Caco-2 (cell line): Measurements from ENCODE around the gene LRMDA. TPM values are rescaled to one million over a fixed set of nuclear protein-coding genes. Genes with fewer than 3 reads are reported as not detected.

Experiments used
- BruUV-seq: library from RNA; stranded (reverse); fragments of 400-500 nt; replicated peaks from 2 replicates; lab custom pipeline; 2021; lab: Mats Ljungman, UMichigan
- CTCF ChIA-PET: fragments of 300-600 bp; sonication (Branson Sonifier 250); formaldehyde crosslinking; loops from one replicate; lab custom pipeline; 2022; ENCODE audit warnings: antibody characterized with exemption; lab: Charles Lee
- POLR2A ChIA-PET: fragments of 300-600 bp; sonication (Branson Sonifier 250); formaldehyde crosslinking; loops from one replicate; lab custom pipeline; 2022; ENCODE audit warnings: antibody characterized with exemption; lab: Charles Lee
- DNase-seq, 2 experiments: peaks; one replicate each; pipeline versions ENCODE4 v3.0.0 to v3.0.0-alpha.2; 2020 to 2022
- H3K27me3 ChIP-seq: replicated peaks from 2 replicates; pipeline ENCODE4 v1.6.0; 2011; ENCODE audit warnings: low read length; ENCODE audit not compliant: control insufficient read depth, insufficient read depth
- H3K36me3 ChIP-seq: 2 replicates; pipeline ENCODE4 v1.5.1; 2011; ENCODE audit warnings: low read length; ENCODE audit not compliant: control insufficient read depth, insufficient read depth
- H3K4me1 ChIP-seq: fragments of 250-450 bp; sonication (Bioruptor Pico); 2 replicates; pipeline ENCODE4 v1.5.1; 2020; ENCODE audit warnings: mild to moderate bottlenecking
- H3K4me3 ChIP-seq: 2 replicates; pipeline ENCODE4 v1.5.1; 2011; ENCODE audit warnings: low read depth, mild to moderate bottlenecking, control low read depth, low read length
- H3K9me3 ChIP-seq: fragments of 250-450 bp; sonication (Bioruptor Pico); 2 replicates; pipeline ENCODE4 v1.5.1; 2020; ENCODE audit warnings: mild to moderate bottlenecking, moderate library complexity
- H3K27ac Mint-ChIP-seq: one replicate; pipeline ENCODE4 v1.8.0; 2022; ENCODE audit warnings: mixed read lengths; ENCODE audit not compliant: unreplicated experiment
- H3K27me3 Mint-ChIP-seq: one replicate; pipeline ENCODE4 v1.8.0; 2022; ENCODE audit warnings: mixed read lengths; ENCODE audit not compliant: insufficient read depth, unreplicated experiment
- H3K36me3 Mint-ChIP-seq: one replicate; pipeline ENCODE4 v1.8.0; 2022; ENCODE audit warnings: mild to moderate bottlenecking, mixed read lengths; ENCODE audit not compliant: insufficient read depth, unreplicated experiment
- H3K4me1 Mint-ChIP-seq: one replicate; pipeline ENCODE4 v1.8.0; 2022; ENCODE audit warnings: low read depth, mixed read lengths; ENCODE audit not compliant: unreplicated experiment
- H3K4me3 Mint-ChIP-seq: one replicate; pipeline ENCODE4 v1.8.0; 2022; ENCODE audit warnings: mild to moderate bottlenecking, moderate library complexity, mixed read lengths; ENCODE audit not compliant: unreplicated experiment
- H3K9me3 Mint-ChIP-seq: one replicate; pipeline ENCODE4 v1.8.0; 2022; ENCODE audit warnings: mixed read lengths; ENCODE audit not compliant: unreplicated experiment
- CTCF ChIP-seq, 2 experiments: fragments of 200-600 bp in 1 of 2; IDR thresholded peaks; 1 replicate in 1 of 2; 2 replicates in 1 of 2; pipeline versions ENCODE4 v1.5.1 to v1.8.0; 2011 to 2022; ENCODE audit warnings: antibody characterized with exemption in 1 of 2, control low read depth in 1 of 2, inconsistent platforms in 1 of 2, low read depth in 1 of 2, low read length in 1 of 2, mild to moderate bottlenecking in 1 of 2, moderate library complexity in 1 of 2; ENCODE audit not compliant: insufficient read depth in 1 of 2, severe bottlenecking in 1 of 2, unreplicated experiment in 1 of 2
- intact Hi-C: fragments of 100-400 bp; cut with micrococcal nuclease; formaldehyde crosslinking; loops from one replicate; pipeline ENCODE4 v1.10.0; 2022; ENCODE audit not compliant: unreplicated experiment
- total RNA-seq: library from RNA; stranded (reverse); gene quantifications from 2 replicates; pipeline ENCODE4 v1.2.3, GENCODE V29; 2022

Gene LRMDA
- total RNA-seq, 1 experiment from 2014 or later, result 18.5 TPM

GRCh38 chr10:75606203-75606779, 174.9 kb downstream of the LRMDA start:
- Mint-ChIP-seq H3K27ac (no peak overlapping the region), H3K4me1 (peaks cover 11% of the 10 kb centered on the region), H3K4me3 (no peak overlapping the region), H3K9me3 (no peaks in the 10 kb centered on the region), H3K27me3 (no peaks in the 10 kb centered on the region), H3K36me3 (no peaks in the 10 kb centered on the region)
- intact Hi-C loops, result no loop called here
- no peaks in the 10 kb centered on the region for H3K27me3 ChIP-seq
- TF ChIP-seq CTCF (IDR thresholded peaks at IDR 0.05; ENCODE audit: insufficient read depth in 1 of 2, low read depth in 1 of 2, low read length in 1 of 2, severe bottlenecking in 1 of 2, unreplicated experiment in 1 of 2), result no peak
- no peak for DNase-seq
- ChIA-PET POLR2A (no interaction called here), CTCF (no interaction called here)
- H3K9me3 ChIP-seq, result no peaks in the 10 kb centered on the region
- no peak overlapping the region for H3K4me3 ChIP-seq
- no peaks in the 10 kb centered on the region for H3K36me3 ChIP-seq
- H3K4me1 ChIP-seq, result peaks cover 7% of the 10 kb centered on the region; the same call in 1 of the 2 replicates
- BruUV-seq, result no TSS peak

- H3K27me3 Mint-ChIP-seq, result no peaks in the 10 kb centered on the region
- CTCF ChIA-PET, result no interaction called here
- no peak overlapping the region for H3K4me3 Mint-ChIP-seq
- H3K36me3 Mint-ChIP-seq, result no peaks in the 10 kb centered on the region
- H3K4me1 ChIP-seq, result peaks cover 7% of the 10 kb centered on the region; the same call in 1 of the 2 replicates
- no peaks in the 10 kb centered on the region for H3K9me3 Mint-ChIP-seq
- H3K36me3 ChIP-seq, result no peaks in the 10 kb centered on the region
- POLR2A ChIA-PET, result no interaction called here
- TF ChIP-seq CTCF (IDR thresholded peaks at IDR 0.05; ENCODE audit: insufficient read depth in 1 of 2, low read depth in 1 of 2, low read length in 1 of 2, severe bottlenecking in 1 of 2, unreplicated experiment in 1 of 2), result no peak
- H3K4me1 Mint-ChIP-seq, result peaks cover 19% of the 10 kb centered on the region
- H3K27me3 ChIP-seq, result no peaks in the 10 kb centered on the region
- no peak overlapping the region for H3K4me3 ChIP-seq
- DNase-seq, result no peak
- H3K9me3 ChIP-seq, result no peaks in the 10 kb centered on the region
- BruUV-seq, result no TSS peak
- H3K27ac Mint-ChIP-seq, result no peak overlapping the region
- intact Hi-C loops, result no loop called here
Measured at GRCh38 chr10:75607576-75607975, 176.2 kb downstream of the LRMDA start.

- no peaks in the 10 kb centered on the region for H3K27me3 ChIP-seq
- intact Hi-C loops, result no loop called here
Measured at GRCh38 chr10:75610183-75610582, 178.8 kb downstream of the LRMDA start.

More at GRCh38 chr10:75610183-75610582, 178.8 kb downstream of the LRMDA start:
- no peak for TF ChIP-seq CTCF (IDR thresholded peaks at IDR 0.05; ENCODE audit: insufficient read depth in 1 of 2, low read depth in 1 of 2, low read length in 1 of 2, severe bottlenecking in 1 of 2, unreplicated experiment in 1 of 2)
- H3K4me1 Mint-ChIP-seq, result peaks cover 35% of the 10 kb centered on the region
- H3K4me3 Mint-ChIP-seq, result no peak overlapping the region
- H3K36me3 Mint-ChIP-seq, result no peaks in the 10 kb centered on the region
- no TSS peak for BruUV-seq
- no peak overlapping the region for H3K27ac Mint-ChIP-seq
- H3K9me3 Mint-ChIP-seq, result no peaks in the 10 kb centered on the region
- Histone ChIP-seq H3K36me3 (no peaks in the 10 kb centered on the region), H3K4me1 (peaks cover 7% of the 10 kb centered on the region; the same call in 1 of the 2 replicates), H3K4me3 (no peak overlapping the region), H3K9me3 (no peaks in the 10 kb centered on the region)
- ChIA-PET POLR2A (no interaction called here), CTCF (no interaction called here)
- no peaks in the 10 kb centered on the region for H3K27me3 Mint-ChIP-seq
- no peak for DNase-seq
